EL (cell line): ENCODE data around the gene NFKBIZ.
"Not testable (repeated sequence)": the region's sequence is repeated elsewhere in the genome, so short reads cannot be mapped to it uniquely, and the experiment has no call there.

Experiments used
- DNase-seq: peaks from one replicate; pipeline ENCODE4 v3.0.0-alpha.2; 2016

NFKBIZ gene

DNA sequence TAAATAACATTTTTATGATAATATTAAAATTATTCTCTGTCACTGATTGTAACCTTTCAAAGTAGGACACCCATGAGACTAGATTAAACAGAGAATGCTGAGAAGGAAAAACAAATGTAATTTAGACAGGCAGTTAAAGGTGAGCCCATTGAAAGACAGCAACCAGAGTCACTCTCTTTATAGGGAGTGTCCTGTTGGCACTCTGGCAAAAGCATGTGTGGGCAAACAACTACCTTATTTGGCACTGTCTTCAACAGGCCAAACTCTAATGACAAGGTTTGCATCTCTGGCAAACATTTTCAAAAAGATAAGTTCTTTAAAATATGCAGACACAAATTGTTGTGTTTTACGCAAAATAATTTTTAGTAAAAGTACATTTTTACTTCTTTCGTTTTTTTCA lies 29.8 kb downstream of the NFKBIZ start:
- no peak for DNase-seq

- no peak for DNase-seq
These were observed 30.4 kb downstream of the NFKBIZ start for GRCh38 chr3:101879623-101880284.

- no peak for DNase-seq
These were observed 35.5 kb downstream of the NFKBIZ start for GRCh38 chr3:101884776-101885175.

DNA sequence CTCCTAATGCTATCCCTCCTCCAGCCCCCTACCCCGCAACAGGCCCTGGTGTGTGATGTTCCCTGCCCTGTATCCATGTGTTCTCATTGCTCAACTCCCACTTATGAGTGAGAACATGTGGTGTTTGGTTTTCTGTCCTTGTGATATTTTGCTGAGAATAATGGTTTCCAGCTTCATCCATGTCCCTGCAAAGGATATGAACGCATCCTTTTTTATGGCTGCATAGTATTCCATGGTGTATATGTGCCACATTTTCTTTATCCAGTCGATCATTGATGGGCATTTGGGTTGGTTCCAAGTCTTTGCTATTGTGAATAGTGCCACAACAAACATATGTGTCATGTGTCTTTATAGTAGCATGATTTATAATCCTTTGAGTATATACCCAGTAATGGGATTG lies 36.3 kb downstream of the NFKBIZ start:
- DNase-seq: not testable (repeated sequence)

- DNase-seq: no peak
These were observed 37.3 kb downstream of the NFKBIZ start for GRCh38 chr3:101886626-101887025.

- no peak for DNase-seq
These were observed 39.3 kb downstream of the NFKBIZ start for GRCh38 chr3:101888653-101889052.

DNA sequence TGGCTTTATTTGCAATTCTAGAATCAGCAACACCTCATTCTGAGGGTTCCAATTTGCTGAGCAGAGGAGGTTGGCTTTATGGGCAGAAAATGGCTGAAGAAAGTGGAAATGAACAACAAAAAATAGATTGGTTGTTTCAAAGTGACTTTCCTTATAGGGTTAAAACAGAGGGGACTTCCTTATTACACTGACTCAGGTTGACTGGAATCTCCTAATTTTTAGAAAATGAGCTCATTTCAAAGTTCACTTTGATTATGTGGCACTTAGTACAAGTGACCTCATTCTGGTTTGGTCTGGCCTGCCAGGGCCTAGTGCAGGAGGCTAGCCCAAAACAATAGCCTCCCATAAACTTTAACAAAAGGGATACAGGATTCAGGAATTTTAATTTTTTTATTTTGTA lies 41.4 kb downstream of the NFKBIZ start:
- DNase-seq: peak; percentile 85

DNA sequence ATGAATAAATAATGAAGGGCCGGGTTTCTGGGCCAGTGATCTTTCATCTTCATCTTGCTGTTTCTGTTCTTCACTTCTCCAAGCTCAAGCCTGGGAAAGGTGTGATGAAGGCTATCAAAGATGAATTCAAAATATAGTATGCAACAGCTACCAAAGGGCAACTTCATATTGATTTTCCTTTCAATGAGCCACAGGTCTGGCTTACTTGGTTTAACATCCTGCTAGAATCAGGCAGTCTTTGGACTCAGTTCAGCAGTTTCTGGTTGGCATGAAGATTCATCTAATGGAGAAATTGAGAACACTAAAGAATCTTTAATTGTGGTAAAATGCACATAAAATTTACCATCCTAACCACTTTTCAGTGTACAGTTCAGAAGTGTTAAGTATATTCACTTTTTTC lies 43.3 kb downstream of the NFKBIZ start:
- no peak for DNase-seq

DNA sequence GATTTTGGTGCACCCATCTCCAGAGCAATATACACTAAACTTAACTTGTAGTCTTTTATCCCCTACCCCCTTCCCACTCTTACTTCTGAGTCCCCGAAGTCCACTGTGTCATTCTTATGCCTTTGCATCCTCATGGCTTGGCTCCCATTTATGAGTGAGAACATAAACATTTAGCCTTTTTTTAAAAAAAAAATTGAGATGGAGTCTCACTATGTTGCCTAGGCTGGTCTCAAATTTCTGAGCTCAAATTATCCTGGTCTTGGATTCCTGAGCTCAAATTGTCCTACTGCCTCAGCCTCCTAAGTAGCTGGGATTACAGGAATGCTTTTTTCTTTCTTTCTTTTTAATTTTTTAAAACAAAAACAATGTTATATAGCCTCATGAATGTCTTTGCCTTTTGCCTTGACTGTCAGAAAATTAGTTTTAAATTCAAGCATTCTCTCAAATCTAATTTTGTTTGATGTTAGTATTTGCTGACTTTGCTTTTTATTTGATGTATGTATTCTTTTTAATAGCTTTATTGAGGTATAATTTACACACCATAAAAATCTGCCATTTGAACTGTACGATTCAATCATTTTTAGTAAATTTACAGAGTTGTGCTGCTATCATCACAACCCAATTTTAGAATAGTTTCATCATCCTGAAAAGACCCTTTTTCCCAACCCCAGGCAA lies 46.9 kb downstream of the NFKBIZ start:
- peak; percentile 13 for DNase-seq

DNA sequence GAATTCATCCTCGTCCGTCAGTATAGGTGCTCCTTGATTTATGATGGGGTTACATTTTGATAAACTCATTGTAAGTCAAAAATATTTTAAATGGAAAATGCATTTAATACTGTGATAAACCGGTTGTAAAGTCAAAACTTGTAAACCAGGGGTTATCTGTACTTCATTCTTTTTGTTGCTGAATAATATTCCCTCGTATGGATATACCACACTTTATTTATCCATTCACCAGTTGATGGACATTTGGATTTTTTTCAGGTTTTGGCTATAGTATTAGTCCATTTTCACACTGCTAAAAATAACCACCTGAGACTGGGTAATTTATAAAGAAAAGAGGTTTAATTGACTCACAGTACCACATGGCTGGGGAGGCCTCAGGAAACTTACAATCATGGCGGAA lies 47.7 kb downstream of the NFKBIZ start:
- DNase-seq: no peak

DNA sequence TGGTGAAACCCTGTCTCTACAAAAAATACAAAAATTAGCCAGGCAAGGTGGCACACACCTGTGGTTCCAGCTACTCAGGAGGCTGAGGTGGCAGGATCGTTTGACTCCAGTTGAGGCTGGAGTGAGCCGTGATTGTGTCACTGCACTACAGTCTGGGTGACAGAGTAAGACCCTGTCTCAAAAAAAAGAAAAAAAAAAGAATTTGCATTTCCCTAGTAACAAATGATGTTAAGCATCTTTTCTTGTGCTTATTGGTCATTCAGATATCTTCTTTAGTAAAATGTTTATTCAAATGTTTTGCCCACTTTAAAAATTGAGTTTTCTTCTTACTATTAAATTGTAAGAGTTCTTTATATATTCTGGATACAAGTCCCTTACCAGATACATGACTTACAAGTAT lies 48.7 kb downstream of the NFKBIZ start:
- DNase-seq: no peak

GRCh38 chr3:101898752-101899169 lies 49.4 kb downstream of the NFKBIZ start:
- DNase-seq: no peak

DNA sequence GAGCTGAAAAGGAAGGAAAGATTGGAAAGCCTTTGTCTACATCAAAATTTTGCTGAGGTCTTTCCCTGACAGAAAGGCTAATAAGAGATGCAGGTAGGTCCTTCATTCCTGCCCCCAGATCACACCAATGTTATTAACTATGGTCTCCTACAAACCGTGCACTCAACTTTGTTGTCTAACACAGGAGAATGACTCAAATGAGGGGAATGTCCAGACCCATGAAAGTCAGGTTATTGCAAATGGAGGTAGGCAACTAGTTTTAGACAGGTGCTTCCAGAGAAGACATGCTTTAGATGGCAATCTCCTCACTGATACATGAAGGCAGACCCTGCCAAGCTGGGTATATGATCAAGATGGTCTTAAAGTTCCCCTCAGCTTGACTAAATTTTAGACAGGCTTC lies 51.0 kb downstream of the NFKBIZ start:
- DNase-seq: no peak

- DNase-seq: peak; percentile 10
These were observed 51.4 kb downstream of the NFKBIZ start for GRCh38 chr3:101900736-101901135.

DNA sequence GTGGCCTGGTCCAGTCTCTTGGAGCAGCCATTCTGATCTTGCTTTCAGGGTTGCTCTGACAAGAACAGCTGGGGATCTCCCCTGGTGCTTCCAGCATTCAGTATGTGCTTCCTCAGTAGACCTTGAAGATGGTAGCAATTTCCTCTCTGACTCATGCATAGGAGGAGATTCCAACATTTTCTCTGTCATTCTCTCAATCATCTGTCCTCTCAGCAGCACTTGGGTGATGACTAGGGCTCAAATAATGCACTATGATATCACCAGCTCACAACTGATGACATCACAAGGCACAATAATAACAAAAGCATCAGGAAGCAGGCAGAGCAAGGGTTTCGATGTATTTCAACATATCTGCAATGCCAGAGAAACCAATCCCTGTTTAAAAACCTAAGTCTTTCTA lies 52.7 kb downstream of the NFKBIZ start:
- DNase-seq: peak; percentile 97

DNA sequence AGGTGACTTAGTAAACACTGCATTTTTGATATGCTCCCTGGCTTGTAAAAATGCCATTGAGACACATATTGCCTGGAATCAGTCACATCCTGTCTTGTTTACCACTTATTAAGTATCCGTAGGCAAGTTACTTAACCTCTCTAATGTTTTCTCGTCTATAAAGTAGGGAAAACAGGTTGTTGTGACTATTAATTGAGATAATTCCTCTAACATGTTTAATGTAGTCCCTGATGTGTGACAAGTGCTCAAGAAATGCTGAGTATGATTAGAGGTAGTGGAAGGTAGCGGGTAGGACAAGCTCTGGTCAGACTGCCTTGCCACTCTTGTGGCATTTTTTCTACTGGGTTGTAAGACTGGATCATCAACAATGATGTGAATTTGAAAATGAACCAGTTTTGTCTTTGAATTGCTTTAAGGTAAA lies 54.1 kb downstream of the NFKBIZ start:
- DNase-seq: peak; percentile 80

- DNase-seq: not testable (repeated sequence)
These were observed 56.3 kb downstream of the NFKBIZ start for GRCh38 chr3:101905573-101905972.
